HCT116 (cell line): ENCODE results near the gene ADAMTS14. TPM values are rescaled to one million over a fixed set of nuclear protein-coding genes. Genes with fewer than 3 reads are reported as not detected.
"Not testable (repeated sequence)": the region's sequence is repeated elsewhere in the genome, so short reads cannot be mapped to it uniquely, and the experiment has no call there.

Experiments
- ATAC-seq: fragments of 200-7000 bp; cut with Tn5 transposase; 2 replicates; pipeline ENCODE4 v1.9.1; 2020; ENCODE audit warnings: mild to moderate bottlenecking, moderate library complexity
- BruUV-seq: library from RNA; stranded (reverse); fragments of 400-500 nt; replicated peaks from 2 replicates; lab custom pipeline; 2021; lab: Mats Ljungman, UMichigan
- CTCF ChIA-PET: fragments of 300-600 bp; sonication (Branson Sonifier 250); formaldehyde crosslinking; loops from one replicate; lab custom pipeline; 2021; ENCODE audit warnings: antibody characterized with exemption; lab: Charles Lee
- POLR2A ChIA-PET: fragments of 300-600, 350-600 bp; sonication (Branson Sonifier 250); formaldehyde crosslinking; loops from one replicate; lab custom pipeline; 2021; ENCODE audit warnings: antibody characterized with exemption; lab: Charles Lee
- RAD21 ChIA-PET, 2 experiments: fragments of 300-600 bp; sonication (Branson Sonifier 250); formaldehyde crosslinking; loops; one replicate each; lab custom pipeline; 2023; ENCODE audit warnings: low total read pairs in 2 of 2; ENCODE audit not compliant: uncharacterized antibody in 2 of 2, unreplicated experiment in 2 of 2, low non-redundant PET in 1 of 2; lab: Charles Lee
- DNase-seq: peaks from one replicate; pipeline ENCODE4 v3.0.0-alpha.2; 2010; ENCODE audit warnings: low read depth, low spot score
- H2AFZ ChIP-seq: fragments of 200-600 bp; shearing (Covaris generic), sonication (generic); 2 replicates; pipeline ENCODE4 v1.6.1; 2017; ENCODE audit warnings: low read depth, mixed run types, mixed read lengths, antibody characterized with exemption, low read length; ENCODE audit not compliant: poor library complexity, severe bottlenecking
- H3K27ac ChIP-seq: 2 replicates; pipeline ENCODE4 v1.5.1; 2012; ENCODE audit warnings: low read depth, low read length
- H3K27me3 ChIP-seq: fragments of 200-600 bp; sonication (generic); 2 replicates; pipeline ENCODE4 v1.6.1; 2016; ENCODE audit warnings: mixed run types, low read length, mixed read lengths; ENCODE audit not compliant: insufficient read depth
- H3K36me3 ChIP-seq, 2 experiments: fragments of 200-500 bp in 1 of 2; fragments of 200-600 bp in 1 of 2; sonication (Bioruptor generic) in 1 of 2; sonication (generic) in 1 of 2; 2 replicates each; pipeline versions ENCODE4 v1.5.1 to v1.6.1; 2014 to 2016; ENCODE audit warnings: low read length in 2 of 2, inconsistent platforms in 1 of 2, mixed read lengths in 1 of 2, mixed run types in 1 of 2; ENCODE audit not compliant: insufficient read depth in 2 of 2, control insufficient read depth in 1 of 2
- H3K4me1 ChIP-seq, 2 experiments: fragments of 200-600 bp in 1 of 2; sonication (generic) in 1 of 2; 2 replicates each; pipeline versions ENCODE4 v1.5.1 to v1.6.1; 2012 to 2017; ENCODE audit warnings: low read length in 2 of 2, inconsistent platforms in 1 of 2, mild to moderate bottlenecking in 1 of 2, mixed read lengths in 1 of 2, mixed run types in 1 of 2, moderate library complexity in 1 of 2; ENCODE audit not compliant: insufficient read depth in 2 of 2, control insufficient read depth in 1 of 2
- H3K4me2 ChIP-seq: fragments of 200-600 bp; sonication (generic); 2 replicates; pipeline ENCODE4 v1.6.1; 2017; ENCODE audit warnings: mixed run types, low read length, mixed read lengths
- H3K4me3 ChIP-seq, 2 experiments: fragments of 200-600 bp in 1 of 2; sonication (generic) in 1 of 2; replicated peaks in 1 of 2; 2 replicates each; pipeline ENCODE4 v1.5.1; 2011 to 2016; ENCODE audit warnings: low read length in 2 of 2, control low read depth in 1 of 2, low read depth in 1 of 2, mild to moderate bottlenecking in 1 of 2, mixed read lengths in 1 of 2, mixed run types in 1 of 2
- H3K79me2 ChIP-seq: fragments of 200-600 bp; sonication (generic); 2 replicates; pipeline ENCODE4 v1.6.1; 2017; ENCODE audit warnings: mild to moderate bottlenecking, mixed run types, low read length, moderate library complexity, mixed read lengths; ENCODE audit not compliant: insufficient read depth
- H3K9ac ChIP-seq: fragments of 200-600 bp; sonication (generic); 2 replicates; pipeline ENCODE4 v1.6.1; 2016; ENCODE audit warnings: low read length, mixed read lengths
- H3K9me2 ChIP-seq: fragments of 200-600 bp; sonication (generic), shearing (Covaris generic); 2 replicates; pipeline ENCODE4 v1.6.1; 2017; ENCODE audit warnings: mixed run types, mild to moderate bottlenecking, moderate library complexity; ENCODE audit not compliant: insufficient read depth
- H3K9me3 ChIP-seq, 2 experiments: fragments of 200-500 bp in 1 of 2; fragments of 200-600 bp in 1 of 2; sonication (Bioruptor generic) in 1 of 2; sonication (generic) in 1 of 2; 2 replicates each; pipeline ENCODE4 v1.6.1; 2014 to 2017; ENCODE audit warnings: low read length in 2 of 2, mixed read lengths in 2 of 2, inconsistent platforms in 1 of 2, low read depth in 1 of 2, mild to moderate bottlenecking in 1 of 2, mixed run types in 1 of 2, moderate library complexity in 1 of 2; ENCODE audit not compliant: control insufficient read depth in 1 of 2, insufficient read depth in 1 of 2
- H4K20me1 ChIP-seq: fragments of 200-600 bp; sonication (generic), shearing (Covaris generic); 2 replicates; pipeline ENCODE4 v1.6.1; 2017; ENCODE audit warnings: mixed run types, mild to moderate bottlenecking, moderate library complexity; ENCODE audit not compliant: insufficient read depth
- CBX3 ChIP-seq: IDR thresholded peaks from 2 replicates; pipeline ENCODE4 v1.6.1; 2012; ENCODE audit warnings: low read depth
- EZH2phosphoT487 ChIP-seq: fragments of 200-600 bp; IDR thresholded peaks from 2 replicates; pipeline ENCODE4 v1.6.1; 2018; ENCODE audit warnings: antibody characterized with exemption, borderline replicate concordance
- JUND ChIP-seq: IDR thresholded peaks from 2 replicates; pipeline ENCODE4 v1.6.1; 2012
- REST ChIP-seq: IDR thresholded peaks from 2 replicates; pipeline ENCODE4 v1.6.1; 2012; ENCODE audit warnings: low read depth
- intact Hi-C: fragments of 100-400 bp; cut with micrococcal nuclease; formaldehyde crosslinking; loops from 2 replicates; pipeline ENCODE4 v1.10.0; 2022
- total RNA-seq: library from RNA; stranded (reverse); gene quantifications from one replicate; pipeline ENCODE4 v1.2.1, GENCODE V29; 2021; ENCODE audit not compliant: unreplicated experiment
- TF ChIP-seq, protein P1 (sequence below): IDR thresholded peaks from 2 replicates; pipeline ENCODE4 v1.6.1; 2012

The ADAMTS14 gene
- total RNA-seq, 1 experiment from 2014 or later, result 13.2 TPM

DNA sequence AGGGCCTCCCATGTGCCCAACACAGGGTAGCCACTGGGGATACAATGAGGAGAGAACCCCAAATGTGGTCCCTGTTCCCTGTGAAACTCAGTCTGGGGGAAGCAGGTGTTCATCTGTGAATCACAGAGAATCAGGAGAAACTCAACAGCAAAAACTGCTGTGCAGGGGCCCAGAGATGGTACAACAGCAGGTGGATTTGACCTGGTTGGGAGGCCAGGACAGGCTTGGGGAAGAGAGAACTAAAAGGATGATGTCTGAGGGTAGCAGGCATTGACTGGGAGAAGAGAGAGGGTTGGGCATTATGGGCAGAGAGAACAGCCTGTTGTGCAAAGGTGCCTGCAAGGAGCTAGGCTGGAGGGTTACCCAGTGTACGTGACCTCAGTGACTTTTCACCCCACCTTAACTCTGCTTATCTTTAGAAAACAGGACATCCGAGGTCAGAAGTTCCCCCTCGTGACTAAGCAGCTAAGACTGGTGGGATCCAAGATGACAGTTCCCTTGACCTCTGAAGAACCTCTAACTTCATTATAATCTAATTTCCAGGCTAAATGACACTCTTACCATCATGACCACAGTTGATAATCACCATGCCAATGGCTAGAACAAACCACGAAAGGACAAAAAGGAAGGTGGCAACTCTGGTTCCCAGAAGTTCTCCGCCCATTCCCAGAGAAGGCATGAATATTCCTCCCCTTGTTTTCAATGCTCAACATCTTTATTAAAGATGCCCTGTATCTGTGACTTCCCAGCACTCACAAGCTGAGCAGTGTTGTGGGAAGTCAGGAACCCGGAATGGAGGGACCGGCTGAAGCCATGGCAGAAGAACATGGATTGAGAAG, 5.1 kb upstream of the ADAMTS14 start:
- H3K9ac ChIP-seq, result no peak overlapping the region
- H3K9me3 ChIP-seq, result no peaks in the 10 kb centered on the region
- BruUV-seq, result no TSS peak
- no peaks in the 10 kb centered on the region for H3K27me3 ChIP-seq
- CTCF ChIA-PET, result no interaction called here
- no peak overlapping the region for H3K4me3 ChIP-seq
- H3K79me2 ChIP-seq, result no peaks in the 10 kb centered on the region
- no peak overlapping the region for H3K4me2 ChIP-seq
- RAD21 ChIA-PET, result no interaction called here
- H2AFZ ChIP-seq, result no peak overlapping the region
- no peaks in the 10 kb centered on the region for H3K36me3 ChIP-seq
- TF ChIP-seq CBX3 (no peak), REST (no peak), EZH2phosphoT487 (no peak), JUND (no peak)
- TF ChIP-seq, protein P1, sequence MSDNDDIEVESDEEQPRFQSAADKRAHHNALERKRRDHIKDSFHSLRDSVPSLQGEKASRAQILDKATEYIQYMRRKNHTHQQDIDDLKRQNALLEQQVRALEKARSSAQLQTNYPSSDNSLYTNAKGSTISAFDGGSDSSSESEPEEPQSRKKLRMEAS, result no peak
- TF ChIP-seq, all 23 proteins: peak for 0
- ATAC-seq (no peak), DNase-seq (no peak)
- peaks cover 10 to 49% of the 10 kb centered on the region in 2 experiments for H3K4me1 ChIP-seq
- no peak overlapping the region for H3K27ac ChIP-seq
- POLR2A ChIA-PET, result no interaction called here
- no peaks in the 10 kb centered on the region for H3K9me2 ChIP-seq
- intact Hi-C loops, result no loop called here
- H4K20me1 ChIP-seq, result no peaks in the 10 kb centered on the region

GRCh38 chr10:70667818-70668217, 4.5 kb upstream of the ADAMTS14 start:
- H3K4me2 ChIP-seq, H3K27me3 ChIP-seq, H3K4me3 ChIP-seq, DNase-seq, H3K9ac ChIP-seq, RAD21 ChIA-PET, H3K36me3 ChIP-seq, H3K9me3 ChIP-seq, CTCF ChIA-PET, H3K79me2 ChIP-seq, BruUV-seq, H4K20me1 ChIP-seq, H2AFZ ChIP-seq, intact Hi-C loops, H3K9me2 ChIP-seq, ATAC-seq, H3K27ac ChIP-seq, POLR2A ChIA-PET: not testable (repeated sequence)
- peaks cover 11 to 49% of the 10 kb centered on the region in 2 experiments for H3K4me1 ChIP-seq
